SK-N-SH (cell line): ENCODE results near the gene FAM83E. TPM values are rescaled to one million over a fixed set of nuclear protein-coding genes. Genes with fewer than 3 reads are reported as not detected.

Experiments
- CTCF ChIA-PET: fragments of 300-600, 350-600 bp; formaldehyde crosslinking; extraction: SDS; loops from one replicate; lab custom pipeline; 2021; lab: Yijun Ruan, JAX
- POLR2A ChIA-PET: fragments of 350-600 bp; sonication (Branson Sonifier 250); formaldehyde crosslinking; extraction: SDS; loops from one replicate; lab custom pipeline; 2020; ENCODE audit warnings: antibody characterized with exemption, inconsistent platforms; lab: Yijun Ruan, JAX
- DNase-seq: peaks from one replicate; pipeline ENCODE4 v3.0.0; 2012
- H2AFZ ChIP-seq: fragments of 200-600 bp; sonication (generic); 2 replicates; pipeline ENCODE4 v1.8.1; 2016; ENCODE audit warnings: antibody characterized with exemption, mild to moderate bottlenecking, low read depth
- H3F3A ChIP-seq: fragments of 200-600 bp; sonication (generic); replicated peaks from 2 replicates; pipeline ENCODE3; 2016; ENCODE audit warnings: antibody characterized with exemption, mild to moderate bottlenecking; ENCODE audit not compliant: insufficient read depth
- H3K27ac ChIP-seq, 2 experiments: fragments of 200-500 bp in 1 of 2; fragments of 200-600 bp in 1 of 2; sonication (Bioruptor generic) in 1 of 2; sonication (generic), shearing (Covaris generic) in 1 of 2; 2 replicates each; pipeline versions ENCODE4 v1.5.1 to v1.6.1; 2014 to 2016; ENCODE audit warnings: low read depth in 2 of 2, inconsistent platforms in 1 of 2, low read length in 1 of 2, mild to moderate bottlenecking in 1 of 2, mixed read lengths in 1 of 2
- H3K27me3 ChIP-seq: fragments of 200-600 bp; sonication (generic), shearing (Covaris generic); 2 replicates; pipeline ENCODE4 v1.6.1; 2016; ENCODE audit warnings: mixed run types; ENCODE audit not compliant: insufficient read depth
- H3K36me3 ChIP-seq, 2 experiments: fragments of 200-500 bp in 1 of 2; fragments of 200-600 bp in 1 of 2; sonication (Bioruptor generic) in 1 of 2; sonication (generic) in 1 of 2; replicated peaks in 1 of 2; 2 replicates each; pipeline versions ENCODE3 to v1.5.1; 2014 to 2016; ENCODE audit warnings: low read length in 1 of 2, mild to moderate bottlenecking in 1 of 2; ENCODE audit not compliant: insufficient read depth in 2 of 2, control insufficient read depth in 1 of 2
- H3K4me1 ChIP-seq, 2 experiments: fragments of 200-500 bp in 1 of 2; fragments of 200-600 bp in 1 of 2; sonication (Bioruptor generic) in 1 of 2; sonication (generic), shearing (Covaris generic) in 1 of 2; 2 replicates each; pipeline versions ENCODE4 v1.5.1 to v1.6.1; 2014 to 2016; ENCODE audit warnings: low read depth in 1 of 2, low read length in 1 of 2, mixed run types in 1 of 2; ENCODE audit not compliant: insufficient read depth in 2 of 2, control insufficient read depth in 1 of 2
- H3K4me2 ChIP-seq: fragments of 200-600 bp; sonication (generic), shearing (Covaris generic); 2 replicates; pipeline ENCODE4 v1.6.1; 2017; ENCODE audit warnings: mixed run types
- H3K4me3 ChIP-seq, 2 experiments: fragments of 200-500 bp in 1 of 2; fragments of 200-600 bp in 1 of 2; sonication (Bioruptor generic) in 1 of 2; sonication (generic), shearing (Covaris generic) in 1 of 2; 2 replicates each; pipeline versions ENCODE4 v1.5.1 to v1.8.1; 2014 to 2016; ENCODE audit warnings: low read depth in 2 of 2, inconsistent platforms in 1 of 2, low read length in 1 of 2, mild to moderate bottlenecking in 1 of 2, mixed read lengths in 1 of 2, moderate library complexity in 1 of 2
- H3K79me2 ChIP-seq: fragments of 200-600 bp; sonication (generic); 2 replicates; pipeline ENCODE4 v1.8.1; 2017; ENCODE audit warnings: mild to moderate bottlenecking; ENCODE audit not compliant: insufficient read depth
- H3K9ac ChIP-seq: fragments of 200-600 bp; sonication (generic); 2 replicates; pipeline ENCODE4 v1.6.1; 2017; ENCODE audit warnings: mixed run types
- H3K9me2 ChIP-seq: fragments of 200-600 bp; sonication (generic); 2 replicates; pipeline ENCODE4 v1.6.1; 2017; ENCODE audit warnings: mixed run types
- H3K9me3 ChIP-seq: fragments of 200-600 bp; sonication (generic); 2 replicates; pipeline ENCODE4 v1.6.1; 2017; ENCODE audit warnings: mixed run types, mild to moderate bottlenecking, moderate library complexity
- H4K20me1 ChIP-seq: fragments of 200-600 bp; sonication (generic); 2 replicates; pipeline ENCODE4 v1.6.1; 2017; ENCODE audit warnings: mild to moderate bottlenecking, mixed run types; ENCODE audit not compliant: insufficient read depth
- POLR2AphosphoS5 ChIP-seq: IDR thresholded peaks from 2 replicates; pipeline ENCODE4 v1.6.1; 2012; ENCODE audit warnings: low read depth, low read length
- RFX5 ChIP-seq: IDR thresholded peaks from 2 replicates; pipeline ENCODE4 v1.6.1; 2012; ENCODE audit warnings: mild to moderate bottlenecking, improper control_type of control experiment, low read length
- TCF12 ChIP-seq: IDR thresholded peaks from 2 replicates; pipeline ENCODE4 v1.4.0; 2012
- TEAD4 ChIP-seq: IDR thresholded peaks from 2 replicates; pipeline ENCODE4 v1.4.0; 2012; ENCODE audit warnings: mild to moderate bottlenecking, borderline replicate concordance; ENCODE audit not compliant: insufficient read depth
- WGBS: methylation state at CpG from one replicate; pipeline ENCODE4 v1.1.6; 2017; ENCODE audit warnings: low lambda C conversion rate; 5-methylcytosine and 5-hydroxymethylcytosine counted together
- polyA plus RNA-seq, 3 experiments: library from polyadenylated mRNA; depleted of rRNA; stranded (reverse); fragments of >200 nt; gene quantifications; 2 replicates each; pipeline ENCODE4 v1.2.3, GENCODE V29; 2012
- TF ChIP-seq, protein P1 (sequence below): fragments of 150-350 bp; IDR thresholded peaks from 2 replicates; pipeline ENCODE4 v1.6.1; 2017; ENCODE audit warnings: antibody characterized with exemption, low read length, low read depth, borderline replicate concordance
- TF ChIP-seq, protein P2 (sequence below): IDR thresholded peaks from 2 replicates; pipeline ENCODE4 v1.4.0; 2012; ENCODE audit warnings: low read depth
- TF ChIP-seq, protein P3 (sequence below): IDR thresholded peaks from 2 replicates; pipeline ENCODE4 v1.4.0; 2012; ENCODE audit warnings: low read depth, borderline replicate concordance

The FAM83E gene
- polyA plus RNA-seq, 1 of the 3 experiments (the other 2 are of a cell fraction), result 0.44 TPM

DNA sequence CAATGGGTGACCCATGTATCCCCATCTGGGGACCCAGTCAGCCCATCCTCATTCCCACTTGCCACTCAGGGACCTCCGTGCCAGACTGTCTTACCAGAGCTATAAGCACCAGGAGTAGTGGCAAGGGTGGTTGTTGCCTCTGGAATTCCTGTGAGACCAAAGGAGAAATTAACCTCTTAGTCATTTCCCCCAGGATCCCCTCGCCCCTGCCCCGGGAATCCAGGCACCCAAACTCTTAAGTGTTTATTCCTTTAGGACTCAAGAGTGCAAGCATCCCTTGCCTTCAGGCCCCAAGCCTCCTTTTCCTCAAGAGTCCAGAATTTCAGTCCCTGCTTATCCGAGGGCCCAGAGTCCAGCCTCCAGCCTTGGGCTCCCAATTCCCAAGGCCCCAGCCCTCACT, 48.8 kb upstream of the FAM83E start (continued):
- TF ChIP-seq, protein P1, sequence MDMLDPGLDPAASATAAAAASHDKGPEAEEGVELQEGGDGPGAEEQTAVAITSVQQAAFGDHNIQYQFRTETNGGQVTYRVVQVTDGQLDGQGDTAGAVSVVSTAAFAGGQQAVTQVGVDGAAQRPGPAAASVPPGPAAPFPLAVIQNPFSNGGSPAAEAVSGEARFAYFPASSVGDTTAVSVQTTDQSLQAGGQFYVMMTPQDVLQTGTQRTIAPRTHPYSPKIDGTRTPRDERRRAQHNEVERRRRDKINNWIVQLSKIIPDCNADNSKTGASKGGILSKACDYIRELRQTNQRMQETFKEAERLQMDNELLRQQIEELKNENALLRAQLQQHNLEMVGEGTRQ, result no peak

DNA sequence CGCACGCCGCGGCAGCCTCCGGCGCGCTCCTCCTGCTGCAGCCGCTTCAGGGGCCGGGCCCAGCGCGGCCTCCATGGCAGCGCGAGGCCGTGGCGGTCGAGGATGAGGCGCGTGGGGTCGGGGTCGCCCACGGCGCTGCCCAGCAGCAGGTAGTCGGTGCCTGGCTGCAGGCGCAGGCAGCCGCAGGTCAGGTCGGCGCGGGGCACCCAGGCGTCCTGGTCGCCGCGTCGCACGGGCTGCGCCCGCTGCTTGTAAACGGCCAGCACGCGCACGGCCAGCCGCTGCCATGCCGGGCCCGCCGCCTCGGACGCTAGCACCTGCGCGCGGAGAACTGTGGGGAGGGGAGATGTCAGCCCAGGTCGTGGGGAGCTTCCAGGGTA, 46.8 kb upstream of the FAM83E start:
- TF ChIP-seq POLR2AphosphoS5, result no peak
- no peak for TF ChIP-seq TEAD4
- H3K9me2 ChIP-seq, result no peaks in the 10 kb centered on the region
- H3K4me3 ChIP-seq, result no peak overlapping the region
- ChIA-PET POLR2A (interaction anchor here (0.7 kb wide), 1 partner anchor 41 kb away, joined by 3 read pairs; no protein-coding TSS in a partner anchor), CTCF (no interaction called here)
- H3K79me2 ChIP-seq, result no peaks in the 10 kb centered on the region
- no peak for DNase-seq
- peaks cover 4% of the 10 kb centered on the region for H3F3A ChIP-seq
- no peaks in the 10 kb centered on the region for H3K27me3 ChIP-seq
- H3K36me3 ChIP-seq, result no peaks in the 10 kb centered on the region
- H3K9ac ChIP-seq, result no peak overlapping the region
- WGBS, result 96% methylated on average over 31 of the region's 50 CpGs
- no peak overlapping the region for H3K4me2 ChIP-seq
- no peaks in the 10 kb centered on the region for H3K9me3 ChIP-seq
- H3K4me1 ChIP-seq, result peaks cover 0 to 2% of the 10 kb centered on the region in 2 experiments; a peak in 1 of 4 replicates
- no peak overlapping the region for H3K27ac ChIP-seq
- no peaks in the 10 kb centered on the region for H4K20me1 ChIP-seq
- no peak overlapping the region for H2AFZ ChIP-seq

DNA sequence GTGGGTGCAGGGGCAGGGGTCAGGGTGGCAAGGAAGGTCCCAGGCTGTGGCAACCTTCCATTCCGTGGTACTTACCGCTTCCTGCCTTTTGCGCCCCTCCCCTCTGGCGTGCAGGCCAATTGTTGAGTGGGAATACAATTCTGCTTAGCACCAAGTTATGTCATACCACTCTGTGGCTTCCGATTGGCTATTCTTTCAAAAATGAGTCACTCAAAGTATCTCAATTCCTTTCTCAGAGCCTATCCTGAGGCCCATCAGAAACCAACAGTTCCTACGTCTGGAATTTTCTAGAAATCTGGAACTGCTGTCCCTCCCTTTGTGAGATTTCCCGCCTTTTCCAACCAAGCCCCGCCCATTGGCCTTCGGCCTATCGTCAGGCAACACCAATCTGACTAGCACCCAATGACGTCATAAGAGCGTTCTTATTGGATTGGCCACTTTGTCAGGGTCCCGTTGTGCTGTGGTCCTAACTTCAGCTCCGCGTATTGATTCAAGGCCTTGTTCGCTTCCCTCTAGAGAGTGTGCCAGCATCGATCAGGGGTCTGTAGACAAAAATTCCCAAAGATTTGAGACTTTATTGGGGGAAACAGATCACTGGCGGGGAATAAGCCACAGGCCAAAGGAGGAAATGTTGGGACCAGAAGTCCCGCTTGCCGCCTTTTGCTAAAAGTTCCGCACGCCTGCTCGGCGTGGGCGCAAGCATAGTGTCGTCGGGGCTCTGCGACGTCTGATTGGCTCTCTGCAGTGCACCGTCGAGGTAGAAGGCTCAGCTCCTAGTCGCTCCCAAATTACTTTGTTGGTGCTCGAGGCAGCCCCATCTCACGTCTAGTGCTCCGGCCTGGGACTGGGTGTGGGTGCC, 46.2 kb upstream of the FAM83E start:
- no peaks in the 10 kb centered on the region for H3K9me3 ChIP-seq
- ChIA-PET CTCF (no interaction called here), POLR2A (interaction anchor here (0.7 kb wide), 1 partner anchor 42 kb away, joined by 3 read pairs; no protein-coding TSS in a partner anchor)
- no peaks in the 10 kb centered on the region for H3K9me2 ChIP-seq
- H4K20me1 ChIP-seq, result no peaks in the 10 kb centered on the region
- peaks cover 4% of the 10 kb centered on the region for H3F3A ChIP-seq
- TF ChIP-seq, protein P2, sequence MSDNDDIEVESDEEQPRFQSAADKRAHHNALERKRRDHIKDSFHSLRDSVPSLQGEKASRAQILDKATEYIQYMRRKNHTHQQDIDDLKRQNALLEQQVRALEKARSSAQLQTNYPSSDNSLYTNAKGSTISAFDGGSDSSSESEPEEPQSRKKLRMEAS, result peak; percentile 59; the same call in 1 of the 2 replicates
- TF ChIP-seq TCF12 (no peak), RFX5 (peak; percentile 99)
- TF ChIP-seq, protein P3, sequence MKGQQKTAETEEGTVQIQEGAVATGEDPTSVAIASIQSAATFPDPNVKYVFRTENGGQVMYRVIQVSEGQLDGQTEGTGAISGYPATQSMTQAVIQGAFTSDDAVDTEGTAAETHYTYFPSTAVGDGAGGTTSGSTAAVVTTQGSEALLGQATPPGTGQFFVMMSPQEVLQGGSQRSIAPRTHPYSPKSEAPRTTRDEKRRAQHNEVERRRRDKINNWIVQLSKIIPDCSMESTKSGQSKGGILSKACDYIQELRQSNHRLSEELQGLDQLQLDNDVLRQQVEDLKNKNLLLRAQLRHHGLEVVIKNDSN, result no peak
- H3K4me3 ChIP-seq, result no peak overlapping the region
- WGBS, result 78% methylated on average over 35 of the region's 35 CpGs
- H3K27me3 ChIP-seq, result no peaks in the 10 kb centered on the region
- no peak overlapping the region for H3K4me2 ChIP-seq
- no peak overlapping the region; the same call in 1 of the 2 replicates for H2AFZ ChIP-seq
- peaks cover 0 to 2% of the 10 kb centered on the region in 2 experiments; a peak in 1 of 4 replicates for H3K4me1 ChIP-seq
- H3K27ac ChIP-seq, result no peak overlapping the region; a peak in 1 of 4 replicates
- H3K79me2 ChIP-seq, result no peaks in the 10 kb centered on the region
- H3K36me3 ChIP-seq, result no peaks in the 10 kb centered on the region
- peak; percentile 88 for DNase-seq
- no peak overlapping the region for H3K9ac ChIP-seq
